Muscle layer of colon (tissue), 2 donors: ENCODE results near the gene MRPL52.
"Not testable (repeated sequence)": the region's sequence is repeated elsewhere in the genome, so short reads cannot be mapped to it uniquely, and the experiment has no call there.

Experiments
- H3K27ac ChIP-seq: one replicate; pipeline ENCODE4 v1.7.0; 2013; ENCODE audit warnings: low read depth, mild to moderate bottlenecking, low read length, moderate library complexity
- H3K27me3 ChIP-seq, 2 donors: one replicate each; pipeline ENCODE4 v1.7.0; 2013; ENCODE audit warnings: low read length in 2 of 2, mild to moderate bottlenecking in 2 of 2; ENCODE audit not compliant: insufficient read depth in 2 of 2, control insufficient read depth in 1 of 2
- H3K36me3 ChIP-seq: one replicate; pipeline ENCODE4 v1.7.0; 2013; ENCODE audit warnings: mild to moderate bottlenecking, low read length; ENCODE audit not compliant: insufficient read depth
- H3K4me1 ChIP-seq: one replicate; pipeline ENCODE4 v1.7.0; 2013; ENCODE audit warnings: mild to moderate bottlenecking, low read length; ENCODE audit not compliant: insufficient read depth
- H3K4me3 ChIP-seq, 2 donors: one replicate each; pipeline ENCODE4 v1.7.0; 2013; ENCODE audit warnings: low read length in 2 of 2, low read depth in 1 of 2, mild to moderate bottlenecking in 1 of 2, moderate library complexity in 1 of 2
- H3K9ac ChIP-seq: one replicate; pipeline ENCODE4 v1.7.0; 2013; ENCODE audit warnings: low read length
- H3K9me3 ChIP-seq: one replicate; pipeline ENCODE4 v1.7.0; 2013; ENCODE audit warnings: mild to moderate bottlenecking, low read length
- donor health status: abdominal sarcoma.
- donor health status: Adenocarcinoma of cecum.

MRPL52 gene

DNA sequence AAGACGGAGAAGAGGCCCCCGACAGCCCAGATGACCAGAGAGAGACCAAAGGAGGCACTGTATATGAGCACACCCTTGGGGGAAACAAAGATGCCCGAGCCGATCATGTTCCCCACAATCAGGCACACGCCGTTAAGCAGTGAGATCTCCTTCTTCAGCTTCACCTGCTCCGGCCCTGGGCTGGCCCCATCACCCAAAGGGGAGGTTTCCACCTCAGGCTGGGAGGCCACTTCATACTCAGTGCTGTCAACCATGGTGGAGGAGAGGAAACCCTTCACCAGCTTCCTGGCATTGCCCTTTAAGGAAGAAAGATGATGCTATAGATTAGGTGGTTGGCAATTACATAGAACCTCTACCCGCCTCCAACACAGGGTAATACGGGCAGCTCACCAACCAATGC lies 16.5 kb upstream of the MRPL52 start:
- H3K9me3 ChIP-seq = no peaks in the 10 kb centered on the region
- no peaks in the 10 kb centered on the region for H3K27me3 ChIP-seq
- H3K36me3 ChIP-seq = no peaks in the 10 kb centered on the region
- no peak overlapping the region for H3K27ac ChIP-seq
- no peak overlapping the region for H3K4me3 ChIP-seq
- no peaks in the 10 kb centered on the region for H3K4me1 ChIP-seq
- no peak overlapping the region for H3K9ac ChIP-seq

DNA sequence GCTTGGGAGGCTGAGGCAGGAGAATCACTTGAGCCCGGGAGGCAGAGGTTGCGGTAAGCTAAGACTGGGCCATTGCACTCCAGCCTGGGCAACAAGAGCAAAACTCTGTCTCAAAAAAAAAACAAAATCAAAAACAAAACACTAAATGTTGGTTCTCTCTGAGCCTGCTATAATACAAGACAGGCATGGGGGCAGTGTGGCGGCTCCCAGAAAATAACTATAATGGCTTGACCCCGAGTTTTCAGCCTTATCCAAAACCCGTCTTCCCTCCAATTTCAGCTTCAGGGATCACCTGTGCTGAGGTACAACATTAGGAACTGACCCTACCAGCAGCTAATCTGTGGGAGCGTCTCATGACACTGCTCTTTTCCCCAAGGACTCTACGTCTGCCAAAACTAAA lies 15.3 kb upstream of the MRPL52 start:
- no peaks in the 10 kb centered on the region for H3K27me3 ChIP-seq
- peak overlapping the region in 1 of 2 donors; percentile 23 for H3K4me3 ChIP-seq
- H3K9ac ChIP-seq = no peak overlapping the region
- H3K27ac ChIP-seq = no peak overlapping the region
- no peaks in the 10 kb centered on the region for H3K36me3 ChIP-seq
- H3K4me1 ChIP-seq = peaks cover 6% of the 10 kb centered on the region
- no peaks in the 10 kb centered on the region for H3K9me3 ChIP-seq

DNA sequence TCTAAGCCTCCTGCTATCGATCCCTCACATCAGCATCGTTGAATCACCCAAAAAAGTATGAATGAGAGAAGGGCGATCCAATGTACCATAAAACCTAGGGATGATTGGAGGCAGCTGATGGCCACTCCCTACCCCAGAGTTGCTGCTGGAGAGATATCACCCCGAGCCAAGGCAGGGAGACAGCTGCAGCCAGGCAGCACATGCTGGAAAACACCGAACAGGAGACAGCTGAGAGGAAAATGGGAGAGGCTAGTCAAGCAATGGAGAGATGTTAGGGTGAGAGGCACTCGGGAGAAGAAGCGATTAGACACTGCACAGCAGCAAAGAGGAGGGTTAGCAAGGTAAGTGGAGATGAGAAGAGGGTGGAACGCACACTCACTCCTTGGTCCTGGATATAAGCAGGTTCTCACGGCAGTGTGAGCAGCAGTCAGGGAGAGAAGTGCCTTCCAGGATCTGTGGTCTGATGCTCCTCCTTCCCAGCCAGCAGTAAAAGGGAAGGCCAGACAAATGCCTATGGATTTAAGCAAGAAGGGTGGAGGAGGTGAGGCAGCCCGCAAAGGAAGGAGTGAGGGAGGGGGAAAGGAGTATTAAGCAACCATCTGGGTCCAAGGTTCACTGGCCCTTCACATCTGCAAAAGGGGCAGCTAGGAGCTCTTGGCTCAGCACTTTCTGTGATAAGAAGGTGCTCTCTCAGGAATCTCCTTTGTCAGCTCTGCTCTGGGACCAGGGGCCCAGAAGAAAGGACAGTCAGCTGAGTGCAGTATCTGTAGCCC lies 14.6 kb upstream of the MRPL52 start, which contains the start of gene SLC7A7:
SLC7A7 (minus strand) TSS at position 495 of the 773 bp plus-strand sequence. CDS start 2,037 bp downstream, outside the sequence.
- Histone ChIP-seq H3K27me3 (no peaks in the 10 kb centered on the region), H3K9me3 (no peaks in the 10 kb centered on the region), H3K27ac (no peak within 1 kb of the TSS), H3K4me1 (peaks cover 13% of the 10 kb centered on the region), H3K9ac (no peak within 1 kb of the TSS), H3K4me3 (peak within 1 kb of the TSS in 1 of 2 donors; percentile 23), H3K36me3 (no peaks in the 10 kb centered on the region)

DNA sequence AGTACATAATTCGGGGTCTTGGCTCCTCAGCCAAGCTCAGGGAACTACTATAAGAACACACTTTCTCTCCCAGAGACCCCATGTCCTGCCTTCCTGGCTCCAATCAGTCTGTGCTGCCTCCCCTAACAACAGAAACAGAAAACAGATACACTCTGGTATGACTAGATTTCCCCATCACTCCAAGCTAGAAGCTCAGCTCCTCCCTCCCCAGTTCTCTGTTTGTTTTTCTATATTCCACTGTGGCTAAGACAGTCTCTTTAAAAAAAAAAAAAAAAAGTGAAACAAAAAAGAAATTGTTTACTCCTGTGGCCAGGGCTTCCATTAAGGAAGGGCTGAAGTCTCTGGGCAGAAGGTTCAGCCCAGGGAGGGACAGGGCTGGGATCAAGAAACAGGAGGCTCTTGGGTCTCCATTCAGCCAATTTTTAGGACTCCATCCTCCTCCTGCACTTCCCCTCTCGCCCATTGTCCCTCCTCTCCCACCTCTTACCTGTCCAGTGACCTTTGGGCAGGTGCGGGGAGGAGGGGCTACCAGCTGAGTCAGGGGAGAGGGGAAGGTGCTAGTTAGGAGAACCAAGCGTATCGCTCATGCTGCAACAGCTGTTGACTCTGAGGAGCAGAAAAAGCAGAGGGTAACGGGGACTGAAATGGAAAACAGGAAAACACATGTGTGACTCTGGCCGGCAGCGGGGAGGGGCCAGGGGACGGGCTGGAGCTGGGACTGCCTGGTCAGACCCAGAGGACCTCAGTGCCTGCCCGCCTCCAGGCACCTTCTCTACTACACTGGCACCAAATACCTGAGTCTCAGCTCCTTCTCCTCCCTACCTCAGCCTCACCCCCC lies 10.3 kb upstream of the MRPL52 start:
- Histone ChIP-seq H3K9ac (no peak overlapping the region), H3K4me1 (peaks cover 22% of the 10 kb centered on the region), H3K27me3 (no peaks in the 10 kb centered on the region), H3K27ac (peak overlapping the region; percentile 52), H3K9me3 (no peaks in the 10 kb centered on the region), H3K4me3 (peak overlapping the region in 1 of 2 donors; percentile 35), H3K36me3 (no peaks in the 10 kb centered on the region)

- Histone ChIP-seq H3K4me3 (no peak overlapping the region), H3K9ac (no peak overlapping the region), H3K36me3 (no peaks in the 10 kb centered on the region), H3K4me1 (peaks cover 22% of the 10 kb centered on the region), H3K27ac (no peak overlapping the region), H3K27me3 (no peaks in the 10 kb centered on the region), H3K9me3 (no peaks in the 10 kb centered on the region)
These were observed 9.0 kb upstream of the MRPL52 start for GRCh38 chr14:22820731-22821130.

DNA sequence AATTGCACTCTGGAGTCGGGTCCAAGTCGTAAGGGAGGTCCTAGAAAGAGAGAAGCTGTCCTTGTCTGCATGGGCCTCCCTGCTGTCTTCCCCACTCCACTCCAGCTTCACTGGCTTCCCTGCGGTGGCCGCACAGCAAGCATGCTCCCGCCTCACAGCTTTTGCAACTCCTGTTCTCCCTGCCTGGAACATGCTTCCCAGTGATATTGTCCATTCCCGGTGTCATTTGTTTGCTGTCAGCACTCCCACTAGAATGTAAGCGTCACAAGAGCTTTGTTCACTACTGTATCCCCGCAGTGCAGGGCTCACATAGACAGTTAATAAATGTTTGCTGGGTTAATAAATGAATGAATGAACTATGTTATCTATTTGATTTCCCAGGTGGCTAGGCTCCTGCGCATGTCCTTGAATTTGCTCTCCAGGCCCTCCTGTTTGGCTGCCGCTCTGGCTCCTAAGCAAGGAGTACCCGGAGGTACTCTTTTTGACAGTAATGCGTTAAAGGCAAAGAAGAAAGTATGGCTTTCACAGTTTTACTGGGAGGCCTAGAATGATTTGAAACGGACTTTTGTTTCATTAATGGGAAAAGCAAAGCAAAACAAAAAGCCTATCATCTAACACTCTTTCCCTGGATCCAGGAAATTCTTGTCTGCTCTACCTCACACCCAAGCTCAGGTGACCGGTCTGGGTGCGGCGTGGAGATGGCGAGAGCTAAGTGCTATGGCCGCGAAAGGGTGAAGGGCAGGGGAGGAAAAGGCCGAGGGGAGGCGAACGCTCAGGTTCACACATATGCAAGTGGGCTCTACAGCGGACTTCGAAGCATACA lies 8.3 kb upstream of the MRPL52 start:
- Histone ChIP-seq H3K27ac (no peak overlapping the region), H3K9me3 (no peaks in the 10 kb centered on the region), H3K27me3 (no peaks in the 10 kb centered on the region), H3K9ac (no peak overlapping the region), H3K36me3 (no peaks in the 10 kb centered on the region), H3K4me3 (no peak overlapping the region), H3K4me1 (peaks cover 22% of the 10 kb centered on the region)

DNA sequence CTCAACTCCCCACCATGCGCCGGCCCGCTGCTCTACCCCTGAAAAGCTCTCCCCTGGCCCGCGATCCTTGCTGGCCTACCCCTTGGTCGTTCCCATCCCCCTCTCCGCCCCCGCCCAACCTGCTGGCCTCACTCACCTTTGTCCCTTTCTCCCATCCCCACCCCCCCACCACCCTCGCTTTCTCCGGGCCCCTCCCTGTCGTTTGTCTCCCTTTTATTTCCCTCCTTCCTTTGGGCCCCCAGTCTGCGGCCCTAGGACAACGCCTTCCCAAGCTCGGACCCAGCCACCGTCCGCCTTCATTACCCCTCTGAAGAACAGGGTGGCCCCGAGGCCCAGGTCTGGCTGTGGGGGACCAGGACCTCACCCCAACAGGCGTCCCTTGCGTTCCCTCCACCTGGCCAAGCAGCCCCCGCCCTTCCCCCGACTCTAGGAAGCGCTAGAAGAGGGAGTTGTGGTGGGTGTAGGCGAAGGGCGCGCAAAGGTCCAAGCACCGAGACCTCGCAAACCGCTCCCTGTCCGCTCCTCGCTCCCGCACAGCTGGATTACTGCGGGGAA lies 7.6 kb upstream of the MRPL52 start:
- Histone ChIP-seq H3K9ac (peak overlapping the region; percentile 49), H3K27me3 (no peaks in the 10 kb centered on the region), H3K4me3 (peak overlapping the region; percentile 41 to 67), H3K36me3 (no peaks in the 10 kb centered on the region), H3K27ac (peak overlapping the region; percentile 90), H3K4me1 (peaks cover 22% of the 10 kb centered on the region), H3K9me3 (no peaks in the 10 kb centered on the region)

DNA sequence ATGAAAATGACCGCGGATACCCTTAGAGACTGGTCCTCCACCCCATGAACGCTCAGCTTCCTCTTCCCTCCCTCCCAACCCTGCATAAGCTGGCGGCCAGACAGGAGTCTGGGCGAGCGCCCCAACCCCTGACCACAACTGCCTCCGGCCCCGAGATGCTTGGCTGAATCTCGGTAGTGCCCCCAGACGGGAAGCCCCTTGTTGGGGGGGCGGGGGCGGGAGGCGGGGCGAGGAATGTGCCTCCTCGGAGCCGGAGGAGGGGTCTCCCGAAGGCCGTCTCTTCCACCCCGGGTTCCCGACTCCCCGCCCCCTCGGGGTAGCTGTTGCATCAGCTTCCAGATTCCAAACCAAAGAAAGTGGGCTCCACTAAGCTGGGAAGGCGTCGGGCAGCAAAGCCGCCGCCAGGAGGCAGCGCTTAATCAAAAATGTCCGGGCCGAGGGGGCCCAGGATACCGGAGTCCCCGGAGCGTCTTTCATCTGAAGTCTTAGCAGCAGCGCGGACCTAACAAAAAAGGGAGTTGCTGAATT lies 7.1 kb upstream of the MRPL52 start:
- Histone ChIP-seq H3K27me3 (no peaks in the 10 kb centered on the region), H3K9ac (peak overlapping the region; percentile 49), H3K27ac (peak overlapping the region; percentile 90), H3K4me1 (peaks cover 22% of the 10 kb centered on the region), H3K4me3 (peak overlapping the region; percentile 41 to 67), H3K9me3 (no peaks in the 10 kb centered on the region), H3K36me3 (no peaks in the 10 kb centered on the region)

GRCh38 chr14:22824711-22825359 lies 4.9 kb upstream of the MRPL52 start:
- Histone ChIP-seq H3K36me3 (no peaks in the 10 kb centered on the region), H3K9ac (no peak overlapping the region), H3K27me3 (no peaks in the 10 kb centered on the region), H3K27ac (no peak overlapping the region), H3K4me1 (peaks cover 12% of the 10 kb centered on the region), H3K9me3 (no peaks in the 10 kb centered on the region), H3K4me3 (no peak overlapping the region)

- not testable (repeated sequence) for H3K27me3 ChIP-seq, H3K4me1 ChIP-seq, H3K9me3 ChIP-seq, H3K36me3 ChIP-seq, H3K9ac ChIP-seq
- peak overlapping the region; percentile 63 to 82 for H3K4me3 ChIP-seq
- peak overlapping the region; percentile 74 for H3K27ac ChIP-seq
These were observed 519 bp upstream of the MRPL52 start for GRCh38 chr14:22829076-22829660.
